Mucosa of descending colon (tissue), 3 donors: Measurements from ENCODE around the gene CPNE4. TPM values are rescaled to one million over a fixed set of nuclear protein-coding genes. Genes with fewer than 3 reads are reported as not detected.

ENCODE experiments used
- ATAC-seq: fragments of 200-7000 bp; cut with Tn5 transposase; one replicate; pipeline ENCODE4 v1.9.1; 2020; ENCODE audit warnings: mild to moderate bottlenecking, moderate library complexity
- DNase-seq, 3 donors: peaks; one replicate each; pipeline ENCODE4 v3.0.0-alpha.2; 2020
- H3K36me3 ChIP-seq: fragments of 200-600 bp; one replicate; pipeline ENCODE4 v1.8.0; 2021; ENCODE audit warnings: low read depth, mild to moderate bottlenecking
- H3K4me1 ChIP-seq: fragments of 200-600 bp; one replicate; pipeline ENCODE4 v1.8.0; 2021; ENCODE audit warnings: low read depth, mild to moderate bottlenecking
- H3K4me3 ChIP-seq: fragments of 200-600 bp; one replicate; pipeline ENCODE4 v1.8.0; 2021; ENCODE audit warnings: mild to moderate bottlenecking
- H3K9me3 ChIP-seq: fragments of 200-600 bp; one replicate; pipeline ENCODE4 v1.8.0; 2021; ENCODE audit warnings: mild to moderate bottlenecking
- CTCF ChIP-seq: fragments of 200-600 bp; IDR thresholded peaks from one replicate; pipeline ENCODE4 v1.8.0; 2022; ENCODE audit warnings: antibody characterized with exemption, mild to moderate bottlenecking
- intact Hi-C, 2 donors: fragments of 100-400 bp; cut with DNase I in 1 of 2; cut with micrococcal nuclease in 1 of 2; formaldehyde crosslinking; loops; one replicate each; pipeline versions ENCODE4 v1.11.0 to v1.11.1; 2022; cut with DNase I, micrococcal nuclease
- total RNA-seq, 3 donors: library from RNA; stranded (reverse); fragmentation: NEBNext Ultra II Directional in 2 of 3; extraction: Animal tissue kit (Norgen Biotek cat#: 25700) in 2 of 3; gene quantifications; one replicate each; pipeline versions ENCODE4 v1.2.1 to v1.2.4, GENCODE V29; 2021 to 2023
- donor health status: DM: no; HTN: no; CAD: no; lungs with moderate emphysema.
- donor health status: DM: no; HTN: no; CAD: no.
- donor health status: DM: no; HTN: yes; CAD: no.

The CPNE4 gene
- total RNA-seq, 3 donors from 2014 or later = 0.96 to 3.0 (median 1.1) TPM

- no peak for TF ChIP-seq CTCF
- no peak overlapping the region for H3K4me3 ChIP-seq
- H3K36me3 ChIP-seq = no peaks in the 10 kb centered on the region
- no peaks in the 10 kb centered on the region for H3K4me1 ChIP-seq
- DNase-seq = no peak
- intact Hi-C loops = no loop called here
- no peaks in the 10 kb centered on the region for H3K9me3 ChIP-seq
- ATAC-seq = no peak
Observed at GRCh38 chr3:131586277-131586676, 448.5 kb downstream of the CPNE4 start.

GRCh38 chr3:131582438-131582837, 452.4 kb downstream of the CPNE4 start:
- no peak for ATAC-seq
- Histone ChIP-seq H3K4me3 (no peak overlapping the region), H3K9me3 (no peaks in the 10 kb centered on the region), H3K36me3 (no peaks in the 10 kb centered on the region), H3K4me1 (no peaks in the 10 kb centered on the region)
- TF ChIP-seq CTCF = no peak
- no peak for DNase-seq
- intact Hi-C loops = no loop called here

GRCh38 chr3:131568460-131568859, 466.4 kb downstream of the CPNE4 start:
- DNase-seq = no peak
- no peak for ATAC-seq
- Histone ChIP-seq H3K4me3 (no peak overlapping the region), H3K36me3 (no peaks in the 10 kb centered on the region), H3K9me3 (no peaks in the 10 kb centered on the region), H3K4me1 (no peaks in the 10 kb centered on the region)
- intact Hi-C loops = no loop called here
- no peak for TF ChIP-seq CTCF

- ATAC-seq (no peak), DNase-seq (no peak)
- TF ChIP-seq CTCF = no peak
- intact Hi-C loops = no loop called here
- Histone ChIP-seq H3K9me3 (no peaks in the 10 kb centered on the region), H3K4me1 (no peaks in the 10 kb centered on the region), H3K4me3 (no peak overlapping the region), H3K36me3 (no peaks in the 10 kb centered on the region)
Observed at GRCh38 chr3:131564812-131565211, 470.0 kb downstream of the CPNE4 start.

GRCh38 chr3:131561511-131561910, 473.3 kb downstream of the CPNE4 start:
- no peaks in the 10 kb centered on the region for H3K36me3 ChIP-seq
- ATAC-seq (no peak), DNase-seq (no peak)
- no peaks in the 10 kb centered on the region for H3K4me1 ChIP-seq
- no peaks in the 10 kb centered on the region for H3K9me3 ChIP-seq
- H3K4me3 ChIP-seq = no peak overlapping the region
- no peak for TF ChIP-seq CTCF
- intact Hi-C loops = no loop called here

- DNase-seq (no peak), ATAC-seq (no peak)
- no peaks in the 10 kb centered on the region for H3K36me3 ChIP-seq
- H3K4me3 ChIP-seq = no peak overlapping the region
- no peak for TF ChIP-seq CTCF
- H3K4me1 ChIP-seq = no peaks in the 10 kb centered on the region
- no peaks in the 10 kb centered on the region for H3K9me3 ChIP-seq
- intact Hi-C loops = no loop called here
Observed at GRCh38 chr3:131560795-131561194, 474.0 kb downstream of the CPNE4 start.
